H9 (cell line): ENCODE data around the gene MAP3K19. TPM values are rescaled to one million over a fixed set of nuclear protein-coding genes. Genes with fewer than 3 reads are reported as not detected.
A peak's percentile ranks its signal among the peaks of the same experiment; 100 is the strongest.

Experiments
- DNase-seq: peaks from one replicate; pipeline ENCODE4 v3.0.0-alpha.2; 2017
- H2AFZ ChIP-seq: one replicate; pipeline ENCODE4 v1.6.1; 2013; ENCODE audit warnings: mild to moderate bottlenecking, low read length, control low read depth, moderate library complexity
- H2AK5ac ChIP-seq: 2 replicates; pipeline ENCODE4 v1.6.1; 2013; ENCODE audit warnings: low read length, control low read depth, mixed read lengths; ENCODE audit not compliant: insufficient read length
- H2BK120ac ChIP-seq: one replicate; pipeline ENCODE4 v1.6.1; 2013; ENCODE audit warnings: low read depth, mild to moderate bottlenecking, low read length, control low read depth, inconsistent platforms; ENCODE audit not compliant: poor library complexity, severe bottlenecking
- H2BK12ac ChIP-seq: 2 replicates; pipeline ENCODE4 v1.6.1; 2013; ENCODE audit warnings: low read length, control low read depth, mixed read lengths, low read depth; ENCODE audit not compliant: insufficient read length
- H2BK15ac ChIP-seq: 2 replicates; pipeline ENCODE4 v1.6.1; 2013; ENCODE audit warnings: low read depth, low read length, control low read depth
- H2BK20ac ChIP-seq: one replicate; pipeline ENCODE4 v1.6.1; 2013; ENCODE audit warnings: low read depth, mild to moderate bottlenecking, low read length, control low read depth, inconsistent platforms; ENCODE audit not compliant: poor library complexity, severe bottlenecking
- H2BK5ac ChIP-seq: 2 replicates; pipeline ENCODE4 v1.6.1; 2013; ENCODE audit warnings: low read length, control low read depth, mixed read lengths; ENCODE audit not compliant: insufficient read length
- H3K14ac ChIP-seq: 2 replicates; pipeline ENCODE4 v1.6.1; 2013; ENCODE audit warnings: low read length, control low read depth; ENCODE audit not compliant: insufficient read depth
- H3K18ac ChIP-seq: 2 replicates; pipeline ENCODE4 v1.6.1; 2013; ENCODE audit warnings: low read depth, mild to moderate bottlenecking, mixed read lengths, low read length, control low read depth; ENCODE audit not compliant: insufficient read length
- H3K23ac ChIP-seq: 2 replicates; pipeline ENCODE4 v1.6.1; 2013; ENCODE audit warnings: low read length, control low read depth, mixed read lengths, low read depth; ENCODE audit not compliant: insufficient read length
- H3K23me2 ChIP-seq: 2 replicates; pipeline ENCODE4 v1.6.1; 2013; ENCODE audit warnings: low read depth, mild to moderate bottlenecking, mixed read lengths, low read length, control low read depth; ENCODE audit not compliant: insufficient read length, poor library complexity, severe bottlenecking
- H3K27ac ChIP-seq: 2 replicates; pipeline ENCODE4 v1.5.1; 2013; ENCODE audit warnings: low read length, control low read depth, mixed read lengths, low read depth; ENCODE audit not compliant: insufficient read length
- H3K27me3 ChIP-seq: 2 replicates; pipeline ENCODE4 v1.6.1; 2013; ENCODE audit warnings: low read length, control low read depth, inconsistent platforms; ENCODE audit not compliant: insufficient read depth
- H3K4ac ChIP-seq: 2 replicates; pipeline ENCODE4 v1.6.1; 2013; ENCODE audit warnings: low read depth, mild to moderate bottlenecking, control low read depth, inconsistent platforms, low read length, moderate library complexity
- H3K4me1 ChIP-seq: 2 replicates; pipeline ENCODE4 v1.6.1; 2013; ENCODE audit warnings: low read length, control low read depth, inconsistent platforms; ENCODE audit not compliant: insufficient read depth
- H3K4me2 ChIP-seq: 2 replicates; pipeline ENCODE4 v1.6.1; 2013; ENCODE audit warnings: low read length, control low read depth, mixed read lengths; ENCODE audit not compliant: insufficient read length, insufficient read depth
- H3K56ac ChIP-seq: 2 replicates; pipeline ENCODE4 v1.6.1; 2013; ENCODE audit warnings: low read depth, mild to moderate bottlenecking, mixed read lengths, low read length, control low read depth; ENCODE audit not compliant: insufficient read length
- H3K79me1 ChIP-seq: 2 replicates; pipeline ENCODE4 v1.6.1; 2013; ENCODE audit warnings: low read depth, mild to moderate bottlenecking, moderate library complexity, low read length, control low read depth, inconsistent platforms; ENCODE audit not compliant: insufficient read depth, poor library complexity, severe bottlenecking
- H3K79me2 ChIP-seq: 2 replicates; pipeline ENCODE4 v1.6.1; 2013; ENCODE audit warnings: low read length, control low read depth, inconsistent platforms; ENCODE audit not compliant: insufficient read depth
- H3K9ac ChIP-seq: 2 replicates; pipeline ENCODE4 v1.6.1; 2013; ENCODE audit warnings: low read length, control low read depth, mixed read lengths; ENCODE audit not compliant: insufficient read length; ENCODE audit errors: extremely low read depth
- H3K9me3 ChIP-seq: one replicate; pipeline ENCODE4 v1.6.1; 2013; ENCODE audit warnings: low read depth, low read length, inconsistent platforms; ENCODE audit not compliant: control insufficient read depth
- H3T11ph ChIP-seq: one replicate; pipeline ENCODE4 v1.6.1; 2013; ENCODE audit warnings: mild to moderate bottlenecking, low read length, control low read depth, inconsistent platforms
- H4K20me1 ChIP-seq: one replicate; pipeline ENCODE4 v1.6.1; 2013; ENCODE audit not compliant: control insufficient read depth, insufficient read length, insufficient read depth
- H4K5ac ChIP-seq: 2 replicates; pipeline ENCODE4 v1.6.1; 2013; ENCODE audit warnings: low read depth, mild to moderate bottlenecking, mixed read lengths, low read length, control low read depth; ENCODE audit not compliant: insufficient read length
- H4K8ac ChIP-seq: replicated peaks from 2 replicates; pipeline ENCODE4 v1.6.1; 2013; ENCODE audit warnings: low read length, control low read depth, mixed read lengths, low read depth; ENCODE audit not compliant: insufficient read length
- H4K91ac ChIP-seq: 2 replicates; pipeline ENCODE4 v1.6.1; 2013; ENCODE audit warnings: low read depth, mild to moderate bottlenecking, moderate library complexity, mixed read lengths, low read length, control low read depth; ENCODE audit not compliant: insufficient read length
- H3K27ac Mint-ChIP-seq, 3 experiments: 2 replicates in 2 of 3; 3 replicates in 1 of 3; pipeline ENCODE4 v1.8.0; 2020 to 2021; ENCODE audit warnings: mixed read lengths in 3 of 3, mild to moderate bottlenecking in 1 of 3, moderate library complexity in 1 of 3
- H3K27me3 Mint-ChIP-seq: 2 replicates; pipeline ENCODE4 v1.8.0; 2021; ENCODE audit warnings: low read depth, mild to moderate bottlenecking, moderate library complexity, mixed read lengths
- H3K36me3 Mint-ChIP-seq, 3 experiments: 2 replicates in 2 of 3; 3 replicates in 1 of 3; pipeline ENCODE4 v1.8.0; 2020 to 2021; ENCODE audit warnings: low read depth in 3 of 3, mixed read lengths in 3 of 3; ENCODE audit not compliant: insufficient read depth in 1 of 3
- H3K4me1 Mint-ChIP-seq, 2 experiments: 2 replicates each; pipeline ENCODE4 v1.8.0; 2020; ENCODE audit warnings: mixed read lengths in 2 of 2
- H3K4me3 Mint-ChIP-seq, 2 experiments: 2 replicates in 1 of 2; 3 replicates in 1 of 2; pipeline ENCODE4 v1.8.0; 2020 to 2021; ENCODE audit warnings: mild to moderate bottlenecking in 2 of 2, mixed read lengths in 2 of 2, moderate library complexity in 1 of 2
- H3K9me3 Mint-ChIP-seq, 2 experiments: 2 replicates in 1 of 2; 3 replicates in 1 of 2; pipeline ENCODE4 v1.8.0; 2020; ENCODE audit warnings: mild to moderate bottlenecking in 2 of 2, mixed read lengths in 2 of 2, moderate library complexity in 1 of 2
- WGBS: extraction: QIAGEN DNeasy Blood & Tissue Kit; methylation state at CpG from one replicate; pipeline ENCODE4 v1.1.7; 2013; ENCODE audit warnings: missing lambda C conversion rate, low lambda C conversion rate, mixed read lengths; ENCODE audit not compliant: insufficient read length; ENCODE audit errors: extremely low coverage; 5-methylcytosine and 5-hydroxymethylcytosine counted together
- total RNA-seq: library from RNA; stranded (reverse); gene quantifications from 2 replicates; pipeline ENCODE4 v1.2.1, GENCODE V29; 2021
- TF ChIP-seq, protein P1 (sequence below): fragments of 200-600 bp; sonication (generic); conservative IDR thresholded peaks from 3 replicates; pipeline ENCODE4 v1.8.0; 2021; ENCODE audit warnings: antibody characterized with exemption, mild to moderate bottlenecking

MAP3K19 gene
- total RNA-seq, 1 experiment from 2014 or later = not detected

GRCh38 chr2:134932864-134933526 lies 114.3 kb downstream of the MAP3K19 start:
- Histone ChIP-seq H3K4me2 (no peak overlapping the region), H3K4me1 (no peaks in the 10 kb centered on the region), H3K4ac (no peak overlapping the region), H2BK15ac (no peak overlapping the region), H3K9ac (no peak overlapping the region), H3K27ac (no peak overlapping the region), H3K23ac (no peak overlapping the region), H3K9me3 (no peaks in the 10 kb centered on the region), H3K27me3 (no peaks in the 10 kb centered on the region), H3K79me1 (peaks cover 2% of the 10 kb centered on the region), H4K8ac (no peak overlapping the region), H2BK120ac (no peak overlapping the region), H2BK20ac (no peak overlapping the region), H2BK5ac (no peak overlapping the region), H4K91ac (no peak overlapping the region), H3K14ac (no peak overlapping the region), H3K56ac (no peak overlapping the region), H3K18ac (no peak overlapping the region), H4K5ac (no peak overlapping the region), H4K20me1 (no peaks in the 10 kb centered on the region), H3K79me2 (peaks cover 40% of the 10 kb centered on the region; the same call in 1 of the 2 replicates), H2AFZ (no peak overlapping the region), H3K23me2 (no peaks in the 10 kb centered on the region), H3T11ph (no peak overlapping the region), H2AK5ac (no peak overlapping the region), H2BK12ac (no peak overlapping the region)
- TF ChIP-seq, protein P1, sequence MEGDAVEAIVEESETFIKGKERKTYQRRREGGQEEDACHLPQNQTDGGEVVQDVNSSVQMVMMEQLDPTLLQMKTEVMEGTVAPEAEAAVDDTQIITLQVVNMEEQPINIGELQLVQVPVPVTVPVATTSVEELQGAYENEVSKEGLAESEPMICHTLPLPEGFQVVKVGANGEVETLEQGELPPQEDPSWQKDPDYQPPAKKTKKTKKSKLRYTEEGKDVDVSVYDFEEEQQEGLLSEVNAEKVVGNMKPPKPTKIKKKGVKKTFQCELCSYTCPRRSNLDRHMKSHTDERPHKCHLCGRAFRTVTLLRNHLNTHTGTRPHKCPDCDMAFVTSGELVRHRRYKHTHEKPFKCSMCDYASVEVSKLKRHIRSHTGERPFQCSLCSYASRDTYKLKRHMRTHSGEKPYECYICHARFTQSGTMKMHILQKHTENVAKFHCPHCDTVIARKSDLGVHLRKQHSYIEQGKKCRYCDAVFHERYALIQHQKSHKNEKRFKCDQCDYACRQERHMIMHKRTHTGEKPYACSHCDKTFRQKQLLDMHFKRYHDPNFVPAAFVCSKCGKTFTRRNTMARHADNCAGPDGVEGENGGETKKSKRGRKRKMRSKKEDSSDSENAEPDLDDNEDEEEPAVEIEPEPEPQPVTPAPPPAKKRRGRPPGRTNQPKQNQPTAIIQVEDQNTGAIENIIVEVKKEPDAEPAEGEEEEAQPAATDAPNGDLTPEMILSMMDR = no peak
- peaks cover 16 to 18% of the 10 kb centered on the region in 2 experiments for H3K4me1 Mint-ChIP-seq
- peak overlapping the region; percentile 36 to 51 (median 47); a peak in 4 of 7 replicates for H3K27ac Mint-ChIP-seq
- H3K4me3 Mint-ChIP-seq = no peak overlapping the region
- no peaks in the 10 kb centered on the region for H3K27me3 Mint-ChIP-seq
- no peaks in the 10 kb centered on the region for H3K9me3 Mint-ChIP-seq
- DNase-seq = no peak
- peaks cover 10 to 38% (median 26%) of the 10 kb centered on the region in 3 experiments; a peak in 6 of 7 replicates for H3K36me3 Mint-ChIP-seq
- WGBS = no CpG with 5 or more reads among the region's 3 CpGs
